ENCODE measurements around the gene GRID2. TPM values are rescaled to one million over a fixed set of nuclear protein-coding genes. Genes with fewer than 3 reads are reported as not detected.

Gene GRID2
- total RNA-seq, 1 donor from 2014 or later: 1.3 TPM

DNA sequence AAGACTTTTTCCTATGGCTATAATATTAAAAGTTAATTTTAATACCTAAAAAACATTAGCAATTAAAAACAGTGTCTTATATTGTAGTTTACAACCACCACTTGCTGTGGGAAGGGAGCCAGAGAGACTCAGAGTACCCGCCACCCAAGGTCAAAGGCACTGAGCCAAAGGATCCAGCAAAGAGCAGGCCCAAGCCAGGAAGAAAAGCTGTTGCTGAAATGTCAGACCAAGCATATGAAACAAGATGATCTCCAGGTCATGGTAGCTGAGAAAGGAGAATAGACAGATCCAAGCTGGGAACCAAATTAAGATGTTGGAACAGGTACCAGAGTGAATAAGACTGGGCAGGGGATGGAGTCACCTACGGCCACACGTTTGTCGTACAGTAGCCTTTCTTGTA lies 1506.0 kb downstream of the GRID2 start:
- no peak overlapping the region for H3K4me3 Mint-ChIP-seq
- no peaks in the 10 kb centered on the region for H3K4me1 Mint-ChIP-seq
- no peak overlapping the region for H3K27ac Mint-ChIP-seq (ENCODE audit: unreplicated experiment)
- no peaks in the 10 kb centered on the region for H3K9me3 Mint-ChIP-seq
- no peak for DNase-seq (ENCODE audit: low read depth, low spot score)
- TF ChIP-seq, protein P1, sequence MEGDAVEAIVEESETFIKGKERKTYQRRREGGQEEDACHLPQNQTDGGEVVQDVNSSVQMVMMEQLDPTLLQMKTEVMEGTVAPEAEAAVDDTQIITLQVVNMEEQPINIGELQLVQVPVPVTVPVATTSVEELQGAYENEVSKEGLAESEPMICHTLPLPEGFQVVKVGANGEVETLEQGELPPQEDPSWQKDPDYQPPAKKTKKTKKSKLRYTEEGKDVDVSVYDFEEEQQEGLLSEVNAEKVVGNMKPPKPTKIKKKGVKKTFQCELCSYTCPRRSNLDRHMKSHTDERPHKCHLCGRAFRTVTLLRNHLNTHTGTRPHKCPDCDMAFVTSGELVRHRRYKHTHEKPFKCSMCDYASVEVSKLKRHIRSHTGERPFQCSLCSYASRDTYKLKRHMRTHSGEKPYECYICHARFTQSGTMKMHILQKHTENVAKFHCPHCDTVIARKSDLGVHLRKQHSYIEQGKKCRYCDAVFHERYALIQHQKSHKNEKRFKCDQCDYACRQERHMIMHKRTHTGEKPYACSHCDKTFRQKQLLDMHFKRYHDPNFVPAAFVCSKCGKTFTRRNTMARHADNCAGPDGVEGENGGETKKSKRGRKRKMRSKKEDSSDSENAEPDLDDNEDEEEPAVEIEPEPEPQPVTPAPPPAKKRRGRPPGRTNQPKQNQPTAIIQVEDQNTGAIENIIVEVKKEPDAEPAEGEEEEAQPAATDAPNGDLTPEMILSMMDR (conservative IDR thresholded peaks at IDR 0.05): no peak
- H3K36me3 Mint-ChIP-seq (ENCODE audit: low read depth): no peaks in the 10 kb centered on the region
- peaks cover 24% of the 10 kb centered on the region for H3K27me3 Mint-ChIP-seq (ENCODE audit: low read depth)

DNA sequence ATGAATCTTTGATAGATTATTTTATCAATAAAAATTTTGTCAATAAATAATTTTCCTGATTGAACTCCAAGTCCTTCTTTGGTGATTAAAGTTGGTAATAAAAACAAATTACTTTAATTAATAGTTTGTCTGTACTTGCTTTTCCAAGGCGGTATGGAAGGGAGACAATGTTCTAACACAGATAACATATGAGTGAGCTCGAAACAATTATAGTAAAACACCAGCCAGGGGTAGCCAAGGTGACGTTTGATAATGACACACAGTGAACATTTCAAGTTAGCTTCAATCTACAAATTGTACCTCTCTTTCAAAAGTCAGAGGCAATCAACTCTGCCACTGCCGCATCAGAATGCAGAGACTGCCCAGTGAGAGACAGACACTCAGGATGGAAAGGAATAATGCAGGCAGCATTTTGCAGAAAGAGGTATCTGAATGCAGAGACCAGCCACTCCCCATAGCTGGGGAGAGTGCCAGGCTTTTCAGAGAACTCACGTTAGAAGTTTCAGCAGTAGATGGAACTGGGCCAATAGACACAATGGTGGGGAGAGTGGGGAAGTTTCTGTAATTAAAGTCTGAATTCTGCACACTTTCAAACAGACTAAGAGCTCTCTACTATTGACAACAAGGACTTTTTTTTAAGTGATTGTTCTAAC lies 1506.7 kb downstream of the GRID2 start:
- Mint-ChIP-seq H3K4me3 (no peak overlapping the region), H3K27me3 (ENCODE audit: low read depth) (peaks cover 24% of the 10 kb centered on the region), H3K27ac (ENCODE audit: unreplicated experiment) (no peak overlapping the region), H3K36me3 (ENCODE audit: low read depth) (no peaks in the 10 kb centered on the region), H3K9me3 (no peaks in the 10 kb centered on the region), H3K4me1 (no peaks in the 10 kb centered on the region)
- TF ChIP-seq, protein P1 (conservative IDR thresholded peaks at IDR 0.05): no peak
- DNase-seq (ENCODE audit: low read depth, low spot score): no peak

DNA sequence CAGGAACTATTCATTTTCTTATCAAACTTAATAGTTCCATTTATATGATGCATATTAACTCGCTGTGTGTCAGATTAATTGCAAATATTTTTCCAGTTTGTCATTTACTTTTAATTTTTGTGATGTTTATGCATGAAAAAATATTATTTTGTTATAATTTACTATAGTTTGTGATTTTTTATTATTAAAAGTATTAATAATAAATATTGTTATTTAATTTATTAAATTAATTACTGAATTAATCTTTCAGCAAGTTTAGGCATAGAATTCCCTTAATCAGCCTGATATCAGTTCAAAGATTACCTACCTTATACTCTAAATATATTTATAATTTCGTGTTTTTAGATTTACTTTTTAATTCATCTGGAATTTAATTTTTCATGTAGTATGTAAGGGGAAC lies 1509.3 kb downstream of the GRID2 start:
- Mint-ChIP-seq H3K27ac (ENCODE audit: unreplicated experiment) (no peak overlapping the region), H3K9me3 (no peaks in the 10 kb centered on the region), H3K4me3 (no peak overlapping the region), H3K27me3 (ENCODE audit: low read depth) (peaks cover 34% of the 10 kb centered on the region), H3K4me1 (no peaks in the 10 kb centered on the region), H3K36me3 (ENCODE audit: low read depth) (no peaks in the 10 kb centered on the region)
- no peak for DNase-seq (ENCODE audit: low read depth, low spot score)
- TF ChIP-seq, protein P1 (conservative IDR thresholded peaks at IDR 0.05): no peak

DNA sequence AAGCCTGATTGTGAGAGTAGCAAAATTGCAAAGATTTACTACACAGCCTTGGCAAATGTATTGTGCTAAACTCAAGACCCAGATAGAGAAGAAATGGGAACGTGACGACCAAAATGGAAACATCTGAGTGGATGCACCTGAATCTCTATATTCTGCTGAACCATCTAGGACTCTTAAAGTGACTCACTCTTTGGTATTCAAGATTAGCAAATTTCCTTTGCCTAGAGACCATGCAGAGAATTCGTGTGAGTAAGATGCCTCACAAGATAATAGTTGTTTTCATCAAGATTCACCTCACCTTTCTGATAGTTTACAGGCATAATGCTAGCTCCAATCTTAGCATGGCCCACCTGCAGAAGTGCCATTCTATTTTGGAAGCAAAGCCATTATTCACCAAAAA lies 1510.4 kb downstream of the GRID2 start:
- Mint-ChIP-seq H3K27ac (ENCODE audit: unreplicated experiment) (no peak overlapping the region), H3K27me3 (ENCODE audit: low read depth) (peaks cover 43% of the 10 kb centered on the region), H3K9me3 (no peaks in the 10 kb centered on the region), H3K4me3 (no peak overlapping the region), H3K4me1 (no peaks in the 10 kb centered on the region), H3K36me3 (ENCODE audit: low read depth) (no peaks in the 10 kb centered on the region)
- TF ChIP-seq, protein P1 (conservative IDR thresholded peaks at IDR 0.05): no peak
- no peak for DNase-seq (ENCODE audit: low read depth, low spot score)

DNA sequence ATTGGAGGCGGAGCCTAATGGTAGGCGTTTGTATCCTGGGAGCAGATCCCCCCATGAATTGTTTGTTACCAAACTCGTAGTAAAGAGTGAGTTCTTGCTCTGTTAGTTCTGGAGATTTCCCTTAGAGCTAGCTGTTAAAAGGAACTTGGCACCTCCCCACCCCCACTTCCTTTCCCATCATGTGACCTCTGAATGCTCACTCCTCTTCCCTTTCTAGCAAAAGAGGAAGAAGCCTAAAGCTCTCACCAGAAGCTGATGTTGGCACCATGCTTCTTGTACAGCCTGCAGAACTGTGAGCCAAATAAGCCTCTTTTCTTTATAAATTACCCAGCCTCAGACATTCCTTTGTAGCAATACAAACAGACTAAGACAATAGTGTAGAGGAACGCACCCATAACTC lies 1511.0 kb downstream of the GRID2 start:
- TF ChIP-seq, protein P1 (conservative IDR thresholded peaks at IDR 0.05): no peak
- no peaks in the 10 kb centered on the region for H3K36me3 Mint-ChIP-seq (ENCODE audit: low read depth)
- H3K27me3 Mint-ChIP-seq (ENCODE audit: low read depth): peaks cover 45% of the 10 kb centered on the region
- no peaks in the 10 kb centered on the region for H3K4me1 Mint-ChIP-seq
- no peak overlapping the region for H3K4me3 Mint-ChIP-seq
- H3K9me3 Mint-ChIP-seq: no peaks in the 10 kb centered on the region
- H3K27ac Mint-ChIP-seq (ENCODE audit: unreplicated experiment): no peak overlapping the region
- DNase-seq (ENCODE audit: low read depth, low spot score): no peak

Data from neural crest cell (in vitro differentiated cells).